ENCODE measurements around the gene MAGI2. TPM values are rescaled to one million over a fixed set of nuclear protein-coding genes. Genes with fewer than 3 reads are reported as not detected.
A peak's percentile ranks its signal among the peaks of the same experiment; 100 is the strongest.

The MAGI2 gene
- total RNA-seq, 1 experiment from 2014 or later = 14.3 TPM

GRCh38 chr7:78523930-78524329, 929.5 kb downstream of the MAGI2 start:
- DNase-seq = peak; percentile 43
- peak overlapping the region; percentile 71 to 90 (median 88); a peak in 6 of 7 replicates for H3K27ac Mint-ChIP-seq

More at GRCh38 chr7:78523930-78524329, 929.5 kb downstream of the MAGI2 start:
- Histone ChIP-seq H3K14ac (ENCODE audit: insufficient read depth, low read length) (no peak overlapping the region), H4K20me1 (ENCODE audit: control insufficient read depth, insufficient read depth, insufficient read length) (no peaks in the 10 kb centered on the region), H4K91ac (ENCODE audit: insufficient read length, low read depth, low read length) (no peak overlapping the region), H3K9me3 (ENCODE audit: control insufficient read depth, low read depth, low read length) (no peaks in the 10 kb centered on the region), H3K56ac (ENCODE audit: insufficient read length, low read depth, low read length) (no peak overlapping the region), H3K23me2 (ENCODE audit: insufficient read length, low read depth, low read length, poor library complexity, severe bottlenecking) (no peaks in the 10 kb centered on the region), H3K27me3 (ENCODE audit: insufficient read depth, low read length) (no peaks in the 10 kb centered on the region), H2BK12ac (ENCODE audit: insufficient read length, low read depth, low read length) (no peak overlapping the region), H3T11ph (ENCODE audit: low read length) (no peak overlapping the region), H3K4me1 (ENCODE audit: insufficient read depth, low read length) (peaks cover 3% of the 10 kb centered on the region; the same call in 1 of the 2 replicates), H3K4ac (ENCODE audit: low read depth, low read length) (no peak overlapping the region), H3K9ac (ENCODE audit: extremely low read depth, insufficient read length, low read length) (no peak overlapping the region), H3K23ac (ENCODE audit: insufficient read length, low read depth, low read length) (no peak overlapping the region), H3K27ac (ENCODE audit: insufficient read length, low read depth, low read length) (no peak overlapping the region), H3K79me2 (ENCODE audit: insufficient read depth, low read length) (no peaks in the 10 kb centered on the region), H2BK15ac (ENCODE audit: low read depth, low read length) (no peak overlapping the region), H4K8ac (replicated peaks; ENCODE audit: insufficient read length, low read depth, low read length) (no peak overlapping the region), H2AK5ac (ENCODE audit: insufficient read length, low read length) (no peak overlapping the region), H2AFZ (ENCODE audit: low read length) (no peak overlapping the region), H3K79me1 (ENCODE audit: insufficient read depth, low read depth, low read length, poor library complexity, severe bottlenecking) (no peaks in the 10 kb centered on the region), H3K18ac (ENCODE audit: insufficient read length, low read depth, low read length) (no peak overlapping the region), H2BK20ac (ENCODE audit: low read depth, low read length, poor library complexity, severe bottlenecking) (no peak overlapping the region), H4K5ac (ENCODE audit: insufficient read length, low read depth, low read length) (no peak overlapping the region), H3K4me2 (ENCODE audit: insufficient read depth, insufficient read length, low read length) (no peak overlapping the region), H2BK5ac (ENCODE audit: insufficient read length, low read length) (no peak overlapping the region), H2BK120ac (ENCODE audit: low read depth, low read length, poor library complexity, severe bottlenecking) (no peak overlapping the region)
- Mint-ChIP-seq H3K27me3 (ENCODE audit: low read depth) (no peaks in the 10 kb centered on the region), H3K36me3 (ENCODE audit: insufficient read depth in 1 of 3, low read depth in 3 of 3) (peaks cover 0 to 3% (median 0%) of the 10 kb centered on the region in 3 experiments; a peak in 3 of 7 replicates), H3K4me1 (peaks cover 18 to 23% of the 10 kb centered on the region in 2 experiments), H3K9me3 (no peaks in the 10 kb centered on the region), H3K4me3 (no peak overlapping the region)
- WGBS (ENCODE audit: extremely low coverage, insufficient read length, low lambda C conversion rate) = no CpG with 5 or more reads among the region's 5 CpGs
- TF ChIP-seq CTCF (conservative IDR thresholded peaks at IDR 0.05) = no peak
